IPS-15b (cell line): Measurements from ENCODE around the gene OTX2.
A peak's percentile ranks its signal among the peaks of the same experiment; 100 is the strongest.

Experiments used
- H3K27me3 ChIP-seq: one replicate; pipeline ENCODE4 v1.6.1; 2013; ENCODE audit warnings: low read length; ENCODE audit not compliant: control insufficient read depth, insufficient read depth
- H3K36me3 ChIP-seq: one replicate; pipeline ENCODE4 v1.6.1; 2013; ENCODE audit warnings: low read length; ENCODE audit not compliant: control insufficient read depth, insufficient read depth
- H3K4me1 ChIP-seq: one replicate; pipeline ENCODE4 v1.6.1; 2013; ENCODE audit warnings: mild to moderate bottlenecking, low read length; ENCODE audit not compliant: control insufficient read depth, insufficient read depth
- H3K4me3 ChIP-seq: one replicate; pipeline ENCODE4 v1.5.1; 2013; ENCODE audit warnings: low read depth, low read length
- H3K9ac ChIP-seq: one replicate; pipeline ENCODE4 v1.6.1; 2013; ENCODE audit warnings: low read depth, mild to moderate bottlenecking, low read length
- H3K9me3 ChIP-seq: one replicate; pipeline ENCODE4 v1.6.1; 2013; ENCODE audit warnings: mild to moderate bottlenecking, low read length; ENCODE audit not compliant: control insufficient read depth, insufficient read depth

Gene OTX2

DNA sequence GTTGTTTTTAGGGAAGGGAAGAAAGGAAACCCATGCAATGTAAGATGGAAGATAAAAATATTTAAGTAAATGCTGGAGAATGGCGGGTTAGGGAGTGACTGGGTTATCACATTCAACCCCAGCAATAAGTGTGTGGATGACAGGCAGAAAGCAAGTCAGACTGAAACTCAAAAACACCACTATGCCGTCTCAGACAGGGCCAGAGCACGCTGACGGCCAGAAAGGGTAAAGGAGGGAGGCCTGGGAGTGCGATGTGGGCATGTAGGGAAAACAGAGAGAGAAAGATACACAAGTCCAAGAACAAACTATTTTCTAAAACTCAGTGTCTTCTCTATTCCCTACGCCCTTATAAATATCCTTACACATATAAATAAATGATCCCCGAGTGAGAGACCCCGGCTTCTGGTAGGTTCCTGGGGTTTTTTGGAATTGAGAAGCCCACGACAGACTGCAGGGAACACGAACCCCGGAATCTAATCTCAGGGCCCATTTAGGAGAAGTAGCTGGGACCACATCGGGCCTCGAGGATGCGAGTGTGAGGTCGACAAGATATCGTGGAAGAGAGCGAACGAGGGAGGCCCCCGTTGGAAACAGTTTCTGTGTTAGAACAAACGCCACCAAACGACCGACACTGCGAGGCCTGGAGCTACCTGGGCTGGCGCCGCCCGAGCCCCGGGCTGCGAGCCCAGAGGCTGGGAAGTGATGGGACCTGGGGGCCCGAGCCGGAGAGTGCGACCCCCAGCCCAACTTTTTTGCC lies 735 bp upstream of the OTX2 start:
- peak overlapping the region; percentile 57 for H3K4me3 ChIP-seq
- H3K9me3 ChIP-seq = no peaks in the 10 kb centered on the region
- no peak overlapping the region for H3K9ac ChIP-seq
- no peaks in the 10 kb centered on the region for H3K36me3 ChIP-seq
- H3K4me1 ChIP-seq = peaks cover 32% of the 10 kb centered on the region
- peaks cover 79% of the 10 kb centered on the region for H3K27me3 ChIP-seq

DNA sequence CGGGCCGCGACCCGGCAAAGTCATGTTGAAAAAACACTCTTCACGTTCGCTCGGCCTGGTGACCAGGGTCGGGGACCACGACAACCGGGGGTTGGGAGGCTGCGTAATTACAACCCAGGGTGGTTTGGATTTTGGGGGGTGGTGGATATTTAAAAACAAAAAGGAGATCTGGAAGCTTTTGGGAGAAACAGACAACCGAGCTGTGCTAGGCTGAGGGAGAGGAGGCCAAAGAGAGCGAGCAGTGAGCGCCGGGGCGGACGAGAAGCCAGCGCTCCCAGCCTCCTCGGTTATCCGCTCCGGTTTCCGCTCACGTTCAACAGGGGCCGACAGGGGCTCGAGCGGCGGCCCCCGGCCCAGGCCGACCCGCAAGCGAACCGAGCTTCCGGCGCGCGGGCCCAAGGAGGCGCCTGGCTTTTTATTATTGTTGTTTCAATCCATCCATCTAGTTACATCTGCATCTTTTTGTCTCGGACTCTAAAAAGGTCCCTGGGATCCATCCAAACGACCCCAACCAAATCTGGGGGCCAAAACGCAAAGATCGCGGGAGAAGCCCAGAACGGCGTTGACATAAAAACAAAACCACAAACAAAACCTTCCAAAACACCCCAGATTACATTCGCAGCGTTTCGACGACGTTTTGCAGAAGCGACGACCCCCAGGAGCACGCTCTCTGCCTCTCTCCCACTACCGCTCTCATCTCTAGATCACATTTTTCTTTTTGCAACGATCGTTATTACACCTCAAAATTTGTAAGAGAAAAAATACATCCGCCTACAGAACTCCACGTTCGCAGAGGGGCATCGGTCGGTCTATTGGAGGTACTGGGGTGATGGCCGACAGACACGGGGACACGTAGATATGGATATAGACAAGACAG lies 771 bp downstream of the OTX2 start:
- no peaks in the 10 kb centered on the region for H3K36me3 ChIP-seq
- H3K4me1 ChIP-seq = peaks cover 35% of the 10 kb centered on the region
- peaks cover 69% of the 10 kb centered on the region for H3K27me3 ChIP-seq

DNA sequence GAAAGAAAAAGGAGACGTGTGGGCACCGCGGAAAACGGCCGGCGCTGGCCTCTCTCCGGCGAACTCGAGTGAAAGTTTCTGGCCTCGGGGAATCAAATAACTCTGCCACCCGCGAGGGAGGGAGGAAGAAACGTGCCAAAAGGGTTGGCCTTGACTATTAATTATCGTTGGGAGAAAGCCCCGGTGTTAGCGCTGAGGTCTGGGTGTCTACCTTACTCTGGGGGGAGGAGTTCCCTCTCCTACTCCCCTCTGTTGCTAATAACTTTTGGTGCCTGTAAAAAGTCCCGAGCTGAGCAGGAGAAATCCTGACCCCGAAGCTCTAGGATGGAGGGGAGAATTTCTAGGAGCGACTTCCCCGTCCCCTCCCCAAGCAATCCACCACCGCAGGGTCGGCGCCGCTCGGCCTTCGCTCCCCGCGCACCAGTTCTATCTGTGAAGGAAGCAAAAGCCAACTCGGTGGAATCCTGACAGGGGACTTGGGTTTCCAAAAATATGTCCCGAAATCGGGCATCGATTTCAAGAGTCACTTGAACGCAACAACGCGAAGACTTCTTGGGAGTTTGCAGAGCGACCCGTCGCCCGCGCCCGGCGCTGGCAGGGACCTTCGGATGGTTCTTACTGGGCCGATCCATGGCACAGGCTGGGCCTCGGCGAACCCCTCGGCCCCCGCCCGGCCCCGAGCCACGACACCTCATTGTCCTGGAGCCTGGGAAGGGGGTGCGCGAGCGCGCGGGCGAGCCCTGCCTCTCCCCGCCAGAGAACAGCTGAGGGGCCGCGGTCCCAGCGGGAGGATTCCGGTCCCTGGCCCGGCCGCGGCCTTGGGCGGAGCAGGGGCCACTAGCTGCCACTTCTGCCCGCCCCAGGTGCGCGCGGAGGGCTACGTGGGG lies 1.7 kb downstream of the OTX2 start:
- peaks cover 68% of the 10 kb centered on the region for H3K27me3 ChIP-seq
- H3K9me3 ChIP-seq = no peaks in the 10 kb centered on the region
- no peaks in the 10 kb centered on the region for H3K36me3 ChIP-seq
- peaks cover 29% of the 10 kb centered on the region for H3K4me1 ChIP-seq
- H3K9ac ChIP-seq = peak overlapping the region; percentile 47
- peak overlapping the region; percentile 57 for H3K4me3 ChIP-seq

More for the DNA sequence above, 771 bp downstream of the OTX2 start:
- H3K4me3 ChIP-seq = peak overlapping the region; percentile 57
- no peaks in the 10 kb centered on the region for H3K9me3 ChIP-seq
- peak overlapping the region; percentile 27 for H3K9ac ChIP-seq

DNA sequence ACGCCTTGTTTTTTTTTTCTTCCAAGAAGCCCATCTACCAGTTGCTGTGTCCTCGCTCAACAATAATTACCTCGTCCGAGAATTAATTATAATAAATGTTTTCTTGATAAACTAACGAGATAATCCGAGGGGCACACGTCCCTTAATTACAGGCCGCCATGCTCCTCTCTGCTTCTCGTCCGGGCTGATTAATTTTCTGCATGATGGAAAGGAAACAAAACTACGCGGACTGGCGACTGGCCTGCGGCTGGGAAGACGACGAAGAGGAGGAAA lies 2.2 kb downstream of the OTX2 start:
- peaks cover 31% of the 10 kb centered on the region for H3K4me1 ChIP-seq
- H3K9me3 ChIP-seq = no peaks in the 10 kb centered on the region
- H3K36me3 ChIP-seq = no peaks in the 10 kb centered on the region
- H3K4me3 ChIP-seq = peak overlapping the region; percentile 57
- H3K27me3 ChIP-seq = peaks cover 68% of the 10 kb centered on the region
- peak overlapping the region; percentile 47 for H3K9ac ChIP-seq

DNA sequence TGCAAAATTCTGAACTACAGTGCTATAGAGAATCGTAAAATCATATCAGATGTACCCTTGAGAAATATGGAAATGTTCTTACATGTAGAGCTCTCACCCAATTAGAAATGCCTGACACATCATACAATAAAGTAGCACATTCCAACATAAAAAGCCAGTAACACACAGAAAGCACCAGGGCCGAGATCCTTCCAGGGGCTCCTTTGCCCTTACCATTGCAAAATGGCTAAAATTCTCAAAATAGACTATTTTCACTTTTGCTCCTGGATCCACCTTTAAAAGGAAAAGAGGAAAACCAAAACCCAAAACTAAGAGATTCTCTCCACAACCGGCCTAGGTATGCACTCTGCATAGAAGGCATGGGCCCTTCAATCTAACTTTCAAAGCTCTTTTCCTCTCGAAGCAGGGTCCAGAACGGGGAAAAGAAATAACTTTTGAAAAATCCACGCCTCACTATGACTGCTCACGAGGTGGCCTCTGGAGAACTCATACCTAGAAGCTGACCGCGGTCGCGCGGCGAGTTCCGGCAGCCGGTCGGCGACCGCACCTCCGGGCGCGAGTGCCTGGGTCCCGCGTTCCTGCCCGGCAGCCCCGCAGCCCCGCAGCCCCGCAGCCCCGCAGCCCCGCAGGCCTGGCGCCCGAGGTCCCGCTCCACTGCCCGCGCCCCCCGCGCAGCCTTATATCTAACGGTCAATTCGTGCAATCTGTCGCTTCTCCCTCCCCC lies 2.7 kb downstream of the OTX2 start:
- H3K9ac ChIP-seq = no peak overlapping the region
- H3K36me3 ChIP-seq = peaks cover 2% of the 10 kb centered on the region
- H3K4me1 ChIP-seq = peaks cover 30% of the 10 kb centered on the region
- H3K9me3 ChIP-seq = no peaks in the 10 kb centered on the region
- peak overlapping the region; percentile 57 for H3K4me3 ChIP-seq
- H3K27me3 ChIP-seq = peaks cover 68% of the 10 kb centered on the region

DNA sequence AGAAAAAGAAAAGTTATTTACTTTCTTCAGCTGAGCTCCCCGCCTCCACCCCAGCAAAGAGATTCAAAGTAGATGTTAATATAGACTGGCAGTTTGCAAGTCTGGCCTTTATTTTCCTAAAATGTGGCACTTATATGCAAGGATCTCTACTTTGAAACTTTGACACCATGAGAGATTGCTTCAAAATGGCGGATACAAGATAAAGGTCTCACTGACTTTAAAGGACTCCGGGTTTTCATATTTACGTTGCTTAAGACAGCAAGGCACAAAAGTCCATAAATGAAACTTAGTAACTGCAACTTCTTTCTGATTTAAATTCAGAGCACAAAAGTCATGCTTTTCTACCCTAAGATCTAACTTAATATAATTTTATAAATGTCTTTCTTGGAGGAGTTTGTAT lies 3.5 kb downstream of the OTX2 start:
- no peak overlapping the region for H3K9ac ChIP-seq

DNA sequence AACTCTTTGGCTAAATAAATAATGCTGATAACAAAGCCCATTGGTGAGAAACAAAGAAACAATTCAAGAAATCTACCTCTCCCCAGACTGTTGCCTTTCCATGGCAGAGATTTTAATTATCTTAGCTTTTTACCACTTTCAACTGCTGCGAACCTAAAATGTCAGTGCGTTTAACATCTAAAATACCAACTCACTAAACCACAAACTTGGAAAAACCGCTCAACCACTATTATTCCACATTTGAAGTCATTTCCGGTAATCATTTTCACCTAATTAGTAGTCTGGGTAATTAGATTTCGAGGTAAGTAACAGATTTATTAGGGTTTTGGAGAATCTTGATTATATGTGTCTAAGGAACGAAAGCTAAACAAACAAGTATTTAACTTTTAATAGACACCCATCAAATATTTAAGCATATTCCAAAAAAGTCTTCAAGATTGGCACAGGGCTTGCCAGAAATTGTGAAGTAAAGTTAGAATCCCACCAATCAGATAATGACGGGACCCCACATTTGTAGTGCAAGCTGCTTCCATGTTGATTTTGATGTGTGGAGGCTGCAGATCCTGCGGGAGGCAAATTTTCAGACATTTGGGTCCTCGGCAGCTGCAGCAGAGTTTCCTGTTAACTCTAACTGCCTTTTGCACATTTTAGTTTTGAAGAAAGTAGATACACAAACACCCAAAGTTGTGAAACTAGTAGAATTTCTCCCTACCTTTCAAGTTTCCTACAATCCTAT lies 4.1 kb downstream of the OTX2 start:
- H3K36me3 ChIP-seq = peaks cover 7% of the 10 kb centered on the region
- peaks cover 27% of the 10 kb centered on the region for H3K4me1 ChIP-seq
- H3K9ac ChIP-seq = no peak overlapping the region
- peak overlapping the region; percentile 1 for H3K4me3 ChIP-seq
- H3K9me3 ChIP-seq = no peaks in the 10 kb centered on the region
- H3K27me3 ChIP-seq = peaks cover 76% of the 10 kb centered on the region

More for the DNA sequence above, 3.5 kb downstream of the OTX2 start:
- Histone ChIP-seq H3K27me3 (peaks cover 70% of the 10 kb centered on the region), H3K4me1 (peaks cover 27% of the 10 kb centered on the region), H3K4me3 (peak overlapping the region; percentile 1), H3K9me3 (no peaks in the 10 kb centered on the region), H3K36me3 (peaks cover 5% of the 10 kb centered on the region)

DNA sequence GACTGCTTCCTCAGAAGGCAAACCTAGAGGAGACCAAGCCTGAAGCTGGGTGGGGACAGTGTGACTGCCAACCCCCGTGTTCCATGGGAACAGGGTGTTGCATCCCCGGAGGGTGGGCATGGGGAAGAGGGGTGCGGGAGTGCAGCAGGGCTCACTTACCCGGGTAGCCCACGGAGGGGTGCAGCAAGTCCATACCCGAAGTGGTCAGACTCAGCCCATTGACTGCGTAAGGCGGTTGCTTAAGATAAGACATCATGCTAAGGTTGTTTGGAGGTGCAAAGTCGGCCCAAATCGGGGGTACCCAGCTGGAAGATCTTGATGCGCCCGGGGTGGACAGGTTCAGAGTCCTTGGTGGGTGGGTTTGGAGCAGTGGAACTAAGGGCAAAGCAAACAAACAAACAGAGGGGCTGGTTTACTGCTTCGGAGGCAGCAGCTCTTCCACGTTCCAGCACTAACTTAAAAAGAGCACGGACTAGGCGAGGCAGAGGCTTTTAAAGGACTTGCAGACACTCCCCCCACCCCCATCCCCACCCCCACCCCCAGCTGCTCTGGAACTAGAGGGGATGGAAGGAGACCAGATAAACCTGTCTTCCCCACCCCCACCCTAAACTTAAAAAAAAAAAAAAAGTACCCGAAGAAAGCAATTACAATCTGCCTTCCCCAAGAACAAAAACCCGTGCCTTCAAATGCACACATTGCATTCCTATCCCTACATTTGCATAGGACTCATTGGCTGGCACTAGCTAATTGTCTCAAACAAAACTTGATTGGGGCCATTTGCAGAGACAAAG lies 4.9 kb downstream of the OTX2 start:
- peak overlapping the region; percentile 88 for H3K4me3 ChIP-seq
- H3K27me3 ChIP-seq = peaks cover 75% of the 10 kb centered on the region
- peaks cover 20% of the 10 kb centered on the region for H3K4me1 ChIP-seq
- H3K9ac ChIP-seq = peak overlapping the region; percentile 50
- H3K36me3 ChIP-seq = peaks cover 8% of the 10 kb centered on the region
- no peaks in the 10 kb centered on the region for H3K9me3 ChIP-seq

DNA sequence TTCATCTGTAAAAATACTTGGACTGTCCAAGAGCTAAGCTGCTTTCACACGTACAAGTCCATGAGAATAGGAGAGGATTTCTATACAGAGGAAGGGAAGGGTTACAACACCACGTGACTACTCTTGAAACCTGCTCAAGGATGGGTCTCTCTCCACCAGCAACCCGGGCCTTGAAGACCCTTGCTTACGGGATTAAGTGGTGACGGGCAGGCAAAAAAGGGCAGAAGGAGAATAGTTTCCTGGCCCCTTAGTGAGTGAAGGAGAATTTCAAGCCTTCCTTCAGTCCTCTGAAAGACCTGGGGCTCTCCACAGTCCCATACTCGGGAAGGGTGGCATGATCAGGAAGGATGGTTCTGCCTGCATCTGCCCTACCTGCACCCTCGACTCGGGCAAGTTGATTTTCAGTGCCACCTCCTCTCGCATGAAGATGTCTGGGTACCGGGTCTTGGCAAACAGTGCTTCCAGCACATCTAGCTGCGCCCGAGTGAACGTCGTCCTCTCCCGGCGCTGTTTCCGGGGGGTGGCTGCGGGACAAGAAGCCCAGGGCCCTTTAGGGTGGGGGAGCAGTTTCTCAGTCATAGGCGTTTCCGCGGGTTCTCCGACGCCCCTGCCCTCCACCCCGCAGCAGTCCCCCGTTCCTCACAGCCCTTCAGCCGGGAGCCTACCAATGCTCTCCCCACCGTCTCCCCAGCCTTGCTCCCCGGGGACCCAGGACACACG lies 6.3 kb downstream of the OTX2 start:
- H3K36me3 ChIP-seq = peaks cover 8% of the 10 kb centered on the region
- no peaks in the 10 kb centered on the region for H3K9me3 ChIP-seq
- H3K4me1 ChIP-seq = peaks cover 27% of the 10 kb centered on the region
- H3K9ac ChIP-seq = peak overlapping the region; percentile 50
- H3K27me3 ChIP-seq = peaks cover 71% of the 10 kb centered on the region
- H3K4me3 ChIP-seq = peak overlapping the region; percentile 88

DNA sequence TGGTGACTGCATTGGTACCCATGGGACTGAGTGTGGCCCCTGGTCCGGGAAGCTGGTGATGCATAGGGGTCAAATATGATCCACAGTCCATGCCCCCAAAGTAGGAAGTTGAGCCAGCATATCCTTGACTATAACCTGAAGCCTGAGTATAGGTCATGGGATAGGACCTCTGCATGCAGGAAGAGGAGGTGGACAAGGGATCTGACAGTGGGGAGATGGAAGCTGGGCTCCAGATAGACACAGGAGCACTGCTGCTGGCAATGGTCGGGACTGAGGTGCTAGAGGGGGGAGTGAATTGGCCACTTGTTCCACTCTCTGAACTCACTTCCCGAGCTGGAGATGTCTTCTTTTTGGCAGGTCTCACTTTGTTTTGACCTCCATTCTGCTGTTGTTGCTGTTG lies 8.4 kb downstream of the OTX2 start:
- peaks cover 8% of the 10 kb centered on the region for H3K36me3 ChIP-seq

More for the DNA sequence above, 8.4 kb downstream of the OTX2 start:
- H3K9ac ChIP-seq = no peak overlapping the region
- H3K9me3 ChIP-seq = no peaks in the 10 kb centered on the region
- H3K4me1 ChIP-seq = peaks cover 25% of the 10 kb centered on the region
- H3K27me3 ChIP-seq = peaks cover 61% of the 10 kb centered on the region
- peak overlapping the region; percentile 4 for H3K4me3 ChIP-seq
